OCI-LY7 (cell line): ENCODE data around the gene KIAA1549.

Experiments used
- CTCF ChIP-seq: fragments of 200-600 bp; sonication (generic); conservative IDR thresholded peaks from 2 replicates; pipeline ENCODE4 v1.5.1; 2014; ENCODE audit warnings: mild to moderate bottlenecking, antibody characterized with exemption, low read length, moderate library complexity, mixed read lengths
- EZH2phosphoT487 ChIP-seq: fragments of 200-600 bp; sonication (generic); IDR thresholded peaks from 2 replicates; pipeline ENCODE4 v1.6.1; 2018; ENCODE audit warnings: low read depth, borderline replicate concordance, mild to moderate bottlenecking, mixed run types, antibody characterized with exemption, low read length, moderate library complexity, mixed read lengths

- TF ChIP-seq CTCF (no peak), EZH2phosphoT487 (no peak)
These were observed 36.0 kb downstream of the KIAA1549 start for GRCh38 chr7:138945154-138945553.
